Astrocyte (in vitro differentiated cells and primary cell): ENCODE measurements around the gene ADGRL1. TPM values are rescaled to one million over a fixed set of nuclear protein-coding genes. Genes with fewer than 3 reads are reported as not detected.

ENCODE experiments used
- DNase-seq: peaks from one replicate; pipeline ENCODE4 v3.0.0-alpha.2; 2010; ENCODE audit warnings: low read depth
- FAIRE-seq: peaks from 2 replicates; lab custom pipeline; 2011; peaks lifted over from hg19 to GRCh38; lab: Jason Lieb, UNC
- H2AFZ ChIP-seq: 2 replicates; pipeline ENCODE4 v1.6.0; 2012; ENCODE audit warnings: low read depth, low read length, inconsistent platforms
- H3K27ac ChIP-seq: 2 replicates; pipeline ENCODE4 v1.5.1; 2011; ENCODE audit warnings: low read depth, low read length, inconsistent platforms
- H3K27me3 ChIP-seq: 2 replicates; pipeline ENCODE4 v1.6.0; 2011; ENCODE audit warnings: low read length, inconsistent platforms; ENCODE audit not compliant: insufficient read depth
- H3K36me3 ChIP-seq: 2 replicates; pipeline ENCODE4 v1.5.1; 2011; ENCODE audit warnings: low read length, inconsistent platforms; ENCODE audit not compliant: insufficient read depth
- H3K4me1 ChIP-seq: 2 replicates; pipeline ENCODE4 v1.5.1; 2011; ENCODE audit warnings: low read length, inconsistent platforms; ENCODE audit not compliant: insufficient read depth
- H3K4me2 ChIP-seq: 2 replicates; pipeline ENCODE4 v1.6.0; 2012; ENCODE audit warnings: low read length, inconsistent platforms
- H3K4me3 ChIP-seq: 2 replicates; pipeline ENCODE4 v1.5.1; 2011; ENCODE audit warnings: low read depth, mild to moderate bottlenecking, low read length, inconsistent platforms; ENCODE audit not compliant: insufficient read depth
- H3K79me2 ChIP-seq: 2 replicates; pipeline ENCODE4 v1.6.0; 2012; ENCODE audit warnings: mild to moderate bottlenecking, low read length, inconsistent platforms; ENCODE audit not compliant: insufficient read depth
- H3K9ac ChIP-seq: 2 replicates; pipeline ENCODE4 v1.6.0; 2012; ENCODE audit warnings: mild to moderate bottlenecking, low read length, inconsistent platforms
- H3K9me3 ChIP-seq: 2 replicates; pipeline ENCODE4 v1.5.1; 2012; ENCODE audit warnings: low read depth, mild to moderate bottlenecking, low read length, inconsistent platforms; ENCODE audit not compliant: insufficient read depth
- H4K20me1 ChIP-seq: 2 replicates; pipeline ENCODE4 v1.6.0; 2012; ENCODE audit warnings: low read length, inconsistent platforms; ENCODE audit not compliant: insufficient read depth
- H3K27ac Mint-ChIP-seq: one replicate; pipeline ENCODE4 v1.8.0; 2021; ENCODE audit warnings: mild to moderate bottlenecking, mixed read lengths; ENCODE audit not compliant: unreplicated experiment
- H3K27me3 Mint-ChIP-seq: one replicate; pipeline ENCODE4 v1.8.0; 2021; ENCODE audit warnings: low read depth, mixed read lengths; ENCODE audit not compliant: unreplicated experiment
- H3K36me3 Mint-ChIP-seq: one replicate; pipeline ENCODE4 v1.8.0; 2021; ENCODE audit warnings: low read depth, mixed read lengths; ENCODE audit not compliant: unreplicated experiment
- H3K4me1 Mint-ChIP-seq: one replicate; pipeline ENCODE4 v1.8.0; 2021; ENCODE audit warnings: low read depth, mixed read lengths; ENCODE audit not compliant: unreplicated experiment
- H3K4me3 Mint-ChIP-seq: one replicate; pipeline ENCODE4 v1.8.0; 2021; ENCODE audit warnings: mild to moderate bottlenecking, moderate library complexity, mixed read lengths; ENCODE audit not compliant: unreplicated experiment
- H3K9me3 Mint-ChIP-seq: one replicate; pipeline ENCODE4 v1.8.0; 2021; ENCODE audit warnings: mild to moderate bottlenecking, mixed read lengths; ENCODE audit not compliant: unreplicated experiment
- CTCF ChIP-seq: IDR thresholded peaks from 2 replicates; pipeline ENCODE4 v1.5.1; 2011; ENCODE audit warnings: low read depth, mild to moderate bottlenecking, inconsistent platforms, low read length, moderate library complexity; ENCODE audit not compliant: insufficient read depth
- EZH2 ChIP-seq: IDR thresholded peaks from 2 replicates; pipeline ENCODE4 v1.6.1; 2012; ENCODE audit warnings: mild to moderate bottlenecking, low read length, inconsistent platforms; ENCODE audit not compliant: insufficient read depth
- total RNA-seq: library from RNA; stranded (reverse); gene quantifications from 2 replicates; pipeline ENCODE4 v1.2.1, GENCODE V29; 2021

ADGRL1 gene
- total RNA-seq, 1 donor from 2014 or later: 40.9 TPM

- no peaks in the 10 kb centered on the region for H3K9me3 ChIP-seq
- H3K4me2 ChIP-seq: peak overlapping the region; percentile 90
- Mint-ChIP-seq H3K9me3 (no peaks in the 10 kb centered on the region), H3K4me3 (peak overlapping the region; percentile 74), H3K27me3 (no peaks in the 10 kb centered on the region), H3K36me3 (no peaks in the 10 kb centered on the region), H3K27ac (peak overlapping the region; percentile 53), H3K4me1 (peaks cover 8% of the 10 kb centered on the region)
- DNase-seq (no peak), FAIRE-seq (no peak)
- no peak for TF ChIP-seq EZH2
- no peak for TF ChIP-seq CTCF
- H3K79me2 ChIP-seq: peaks cover 18% of the 10 kb centered on the region
- H3K4me1 ChIP-seq: peaks cover 8% of the 10 kb centered on the region
- H3K27ac ChIP-seq: no peak overlapping the region
- no peaks in the 10 kb centered on the region for H4K20me1 ChIP-seq
- no peak overlapping the region for H2AFZ ChIP-seq
- H3K27me3 ChIP-seq: no peaks in the 10 kb centered on the region
- peak overlapping the region; percentile 68 for H3K4me3 ChIP-seq
- no peaks in the 10 kb centered on the region for H3K36me3 ChIP-seq
- H3K9ac ChIP-seq: peak overlapping the region; percentile 68
Observed at GRCh38 chr19:14135355-14135754, 70.6 kb downstream of the ADGRL1 start.

DNA sequence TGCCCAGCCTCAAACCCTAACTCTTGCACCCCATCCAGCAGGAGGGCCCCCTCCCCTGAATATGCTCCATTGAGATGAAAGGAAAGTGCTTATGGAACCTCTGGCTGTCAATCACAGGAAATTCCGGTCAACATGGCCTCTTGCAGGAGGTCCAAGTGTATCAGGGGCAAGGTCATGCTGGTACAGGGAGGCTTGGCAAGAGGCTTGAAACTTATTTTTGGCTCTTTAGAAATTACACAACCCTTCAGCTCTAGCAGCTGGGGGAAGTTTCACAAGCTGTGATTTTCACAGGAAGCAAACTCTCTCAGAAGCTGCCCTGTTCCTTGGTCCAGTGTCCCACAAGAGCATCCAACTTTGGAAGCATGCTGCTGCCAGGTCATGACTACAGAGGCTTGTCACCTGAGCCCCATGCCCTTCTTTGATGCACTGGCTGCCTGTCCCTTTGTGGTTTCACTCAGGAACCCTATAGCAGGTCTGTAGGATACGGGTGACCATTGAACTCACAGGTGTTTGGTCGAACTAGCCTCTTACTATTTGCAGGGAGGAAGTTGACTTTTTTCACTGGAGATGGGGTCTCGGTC, 78.0 kb downstream of the ADGRL1 start:
- Mint-ChIP-seq H3K27me3 (no peaks in the 10 kb centered on the region), H3K4me3 (no peak overlapping the region), H3K36me3 (no peaks in the 10 kb centered on the region), H3K4me1 (no peaks in the 10 kb centered on the region), H3K9me3 (no peaks in the 10 kb centered on the region), H3K27ac (no peak overlapping the region)
- DNase-seq (no peak), FAIRE-seq (no peak)
- H3K36me3 ChIP-seq: no peaks in the 10 kb centered on the region
- no peak overlapping the region for H3K4me3 ChIP-seq
- H3K9ac ChIP-seq: no peak overlapping the region
- H2AFZ ChIP-seq: no peak overlapping the region
- TF ChIP-seq CTCF (no peak), EZH2 (no peak)
- H3K79me2 ChIP-seq: no peaks in the 10 kb centered on the region
- no peaks in the 10 kb centered on the region for H3K27me3 ChIP-seq
- no peaks in the 10 kb centered on the region for H3K9me3 ChIP-seq
- no peak overlapping the region for H3K27ac ChIP-seq
- no peaks in the 10 kb centered on the region for H3K4me1 ChIP-seq
- no peaks in the 10 kb centered on the region for H4K20me1 ChIP-seq
- H3K4me2 ChIP-seq: no peak overlapping the region

DNA sequence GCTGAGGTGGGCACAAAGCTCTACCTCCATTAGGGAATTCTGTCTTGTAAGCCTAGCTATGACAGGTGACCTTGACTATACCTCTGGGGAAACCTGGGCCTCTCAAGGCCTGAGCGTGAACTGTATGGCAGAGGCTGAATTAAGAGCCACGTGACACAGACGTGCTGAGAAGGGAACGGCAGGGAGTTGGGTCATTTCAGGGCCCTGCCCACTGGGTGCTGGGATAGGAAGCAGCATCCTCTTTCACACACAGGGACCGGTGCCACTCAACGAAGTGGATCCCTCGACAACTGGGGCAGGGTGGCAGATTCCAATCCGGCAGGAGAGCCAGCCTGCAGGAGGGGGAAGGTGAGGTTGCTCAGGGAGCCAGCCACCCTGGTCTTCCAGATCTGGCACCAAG, 78.8 kb downstream of the ADGRL1 start:
- Mint-ChIP-seq H3K27ac (no peak overlapping the region), H3K27me3 (no peaks in the 10 kb centered on the region), H3K4me1 (no peaks in the 10 kb centered on the region), H3K36me3 (no peaks in the 10 kb centered on the region), H3K4me3 (no peak overlapping the region), H3K9me3 (no peaks in the 10 kb centered on the region)
- no peaks in the 10 kb centered on the region for H4K20me1 ChIP-seq
- no peaks in the 10 kb centered on the region for H3K9me3 ChIP-seq
- no peaks in the 10 kb centered on the region for H3K27me3 ChIP-seq
- no peaks in the 10 kb centered on the region for H3K36me3 ChIP-seq
- H2AFZ ChIP-seq: no peak overlapping the region
- H3K4me2 ChIP-seq: no peak overlapping the region
- TF ChIP-seq CTCF: no peak
- TF ChIP-seq EZH2: no peak
- H3K9ac ChIP-seq: no peak overlapping the region
- no peak overlapping the region for H3K27ac ChIP-seq
- no peaks in the 10 kb centered on the region for H3K79me2 ChIP-seq
- FAIRE-seq (no peak), DNase-seq (no peak)
- no peaks in the 10 kb centered on the region for H3K4me1 ChIP-seq
- H3K4me3 ChIP-seq: no peak overlapping the region
